ENCODE measurements around the gene PRR7. TPM values are rescaled to one million over a fixed set of nuclear protein-coding genes. Genes with fewer than 3 reads are reported as not detected.
A peak's percentile ranks its signal among the peaks of the same experiment; 100 is the strongest.

Gene PRR7
- total RNA-seq, 1 experiment from 2014 or later, result 28.6 TPM

GRCh38 chr5:177435847-177436536, 10.6 kb upstream of the PRR7 start:
- DNase-seq (ENCODE audit: low spot score), result no peak

- DNase-seq (ENCODE audit: low spot score), result no peak
Observed at GRCh38 chr5:177437623-177438022, 9.0 kb upstream of the PRR7 start.

- no peak for DNase-seq (ENCODE audit: low spot score)
Observed at GRCh38 chr5:177438468-177438867, 8.1 kb upstream of the PRR7 start.

GRCh38 chr5:177439518-177440053, 7.0 kb upstream of the PRR7 start:
- DNase-seq (ENCODE audit: low spot score), result no peak

GRCh38 chr5:177440211-177440989, 6.2 kb upstream of the PRR7 start:
- DNase-seq (ENCODE audit: low spot score), result no peak

GRCh38 chr5:177440990-177441780, 5.4 kb upstream of the PRR7 start:
- DNase-seq (ENCODE audit: low spot score), result no peak

GRCh38 chr5:177442066-177442826, 4.4 kb upstream of the PRR7 start:
- DNase-seq (ENCODE audit: low spot score), result no peak

- no peak for DNase-seq (ENCODE audit: low spot score)
Observed at GRCh38 chr5:177443144-177443983, 3.2 kb upstream of the PRR7 start.

GRCh38 chr5:177444106-177445051, 2.2 kb upstream of the PRR7 start:
- DNase-seq (ENCODE audit: low spot score), result no peak

- no peak for DNase-seq (ENCODE audit: low spot score)
Observed at GRCh38 chr5:177445052-177445916, 1.3 kb upstream of the PRR7 start.

GRCh38 chr5:177445917-177446199, 756 bp upstream of the PRR7 start:
- DNase-seq (ENCODE audit: low spot score), result no peak

GRCh38 chr5:177447066-177447610, 524 bp downstream of the PRR7 start:
- peak; percentile 86 for DNase-seq (ENCODE audit: low spot score)

GRCh38 chr5:177447611-177448243, 1.1 kb downstream of the PRR7 start:
- peak; percentile 99 for DNase-seq (ENCODE audit: low spot score)

- no peak for DNase-seq (ENCODE audit: low spot score)
Observed at GRCh38 chr5:177448244-177448950, 1.8 kb downstream of the PRR7 start.

GRCh38 chr5:177449140-177450061, 2.8 kb downstream of the PRR7 start:
- no peak for DNase-seq (ENCODE audit: low spot score)
